SHP77 (cell line): ENCODE results near the gene PDIK1L.

Experiments
- DNase-seq, 2 experiments: peaks; one replicate each; lab custom pipeline; 2025; lab: John Stamatoyannopoulos, UW

The PDIK1L gene

DNA sequence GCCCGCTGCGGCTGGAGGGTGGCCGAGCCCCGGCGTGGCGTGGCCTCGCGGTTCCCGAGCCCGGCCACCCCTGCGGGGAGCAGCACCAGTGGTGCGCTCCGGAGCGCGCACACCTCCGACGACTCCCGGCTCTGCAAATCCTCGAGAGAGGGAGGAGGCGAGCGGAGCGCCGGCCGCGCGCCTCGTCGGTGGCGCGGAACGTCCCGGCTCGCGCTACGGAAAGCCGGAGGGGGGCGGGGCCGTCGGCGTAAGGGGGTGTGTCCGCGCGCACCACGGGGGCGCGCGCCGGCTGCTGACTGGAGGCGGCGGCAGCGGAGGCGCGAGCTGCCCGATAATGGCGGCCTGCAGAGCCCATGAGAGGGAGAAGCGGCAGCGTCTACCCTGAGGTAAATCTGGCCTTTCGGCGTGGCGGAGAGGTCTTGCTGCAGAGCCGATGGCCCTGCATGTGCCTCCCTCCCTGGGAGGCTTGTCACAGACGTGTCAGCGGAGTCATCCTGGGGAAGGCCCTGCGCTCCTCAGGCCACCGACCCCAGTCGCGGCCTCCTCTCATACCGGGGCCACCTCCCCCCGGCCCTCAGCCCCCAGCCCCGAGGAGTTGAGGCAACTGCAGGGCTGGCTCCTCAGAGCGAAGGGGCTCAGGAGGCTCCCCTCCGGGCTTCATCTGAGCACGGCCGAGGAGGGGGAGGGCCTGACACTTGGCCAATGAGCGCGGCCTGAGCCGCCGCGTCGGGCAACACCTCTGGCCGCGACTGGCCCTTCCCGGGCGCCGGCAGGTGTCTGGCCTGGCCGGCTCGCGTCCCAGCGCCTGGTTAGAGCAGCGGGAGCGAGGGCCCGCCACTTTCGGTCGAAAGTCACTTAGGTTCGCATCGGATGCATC is at the start of gene PDIK1L:
Gene PDIK1L, plus strand, starts transcription at position 295 of the 877 bp plus-strand sequence. CDS start 2,485 bp downstream, outside the sequence.
- peak; percentile 85 to 90 for DNase-seq

GRCh38 chr1:26064553-26064952 is 47.1 kb upstream of the PDIK1L start:
- DNase-seq = no peak

- DNase-seq = no peak
Observed at GRCh38 chr1:26066160-26066559, 45.5 kb upstream of the PDIK1L start.

DNA sequence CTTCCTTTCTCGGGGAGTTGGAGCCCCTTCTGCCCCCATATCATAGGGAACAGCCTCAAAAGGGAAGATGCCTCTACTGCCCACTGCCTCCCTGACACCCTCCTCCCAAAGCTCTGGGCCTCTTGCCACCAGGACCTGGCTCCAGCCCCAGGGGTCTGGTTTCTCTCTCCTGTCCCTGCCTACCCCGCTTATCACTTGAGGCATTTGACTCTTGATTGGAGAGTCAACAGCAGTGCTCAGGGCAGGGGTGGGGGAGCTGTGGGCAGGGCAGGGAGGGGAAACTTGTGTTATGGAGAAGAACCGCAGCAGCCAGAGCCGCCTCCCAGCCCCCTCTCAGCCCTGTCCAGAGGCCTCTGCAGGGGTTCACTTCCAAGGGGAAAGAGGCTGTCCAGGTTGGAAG is 44.8 kb upstream of the PDIK1L start:
- no peak for DNase-seq

DNA sequence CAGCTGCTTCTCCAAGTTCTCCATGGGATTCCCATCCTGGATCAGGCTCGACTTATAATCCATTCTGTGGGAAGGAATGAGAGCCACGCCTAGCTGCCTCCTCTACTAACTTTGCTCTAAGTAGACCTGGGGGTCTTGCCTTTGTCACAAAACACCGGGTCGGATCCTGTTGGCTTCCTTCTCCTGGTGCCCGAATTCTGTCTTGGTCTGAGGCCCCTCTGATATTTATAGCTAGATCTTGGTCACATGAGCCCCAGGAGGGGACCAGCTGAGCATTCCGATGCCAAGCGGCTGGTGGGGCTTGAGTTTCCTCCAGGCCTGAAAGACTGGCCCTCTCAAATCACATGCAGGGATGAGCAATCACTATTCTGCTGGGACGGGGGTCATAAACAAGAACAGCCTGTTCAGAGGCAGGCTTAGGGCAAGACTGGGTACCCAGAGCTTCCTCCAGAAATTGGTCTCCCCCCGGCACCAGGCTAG is 44.2 kb upstream of the PDIK1L start, which contains the start of gene TRIM63:
Gene TRIM63, minus strand, starts transcription at position 199 of the 480 bp plus-strand sequence. Its CDS starts 136 bp downstream, at position 63.
- no peak for DNase-seq

DNA sequence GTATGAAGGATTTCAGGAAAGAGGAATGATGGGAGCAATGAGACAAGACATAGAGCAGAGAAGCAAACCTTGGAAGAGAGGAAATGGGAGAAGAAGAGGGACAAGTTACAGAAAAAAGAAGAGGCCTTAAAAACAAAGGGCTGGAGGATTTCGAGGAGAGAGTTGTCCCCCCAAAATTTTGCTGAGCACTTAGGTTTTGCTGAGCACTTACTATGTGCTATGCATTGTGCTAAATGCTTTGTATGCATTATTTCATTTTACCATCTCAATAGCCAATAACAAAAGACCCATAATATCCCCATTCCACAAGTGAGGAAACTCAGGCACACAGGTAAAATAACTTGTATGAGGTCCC is 41.7 kb upstream of the PDIK1L start:
- DNase-seq = no peak

DNA sequence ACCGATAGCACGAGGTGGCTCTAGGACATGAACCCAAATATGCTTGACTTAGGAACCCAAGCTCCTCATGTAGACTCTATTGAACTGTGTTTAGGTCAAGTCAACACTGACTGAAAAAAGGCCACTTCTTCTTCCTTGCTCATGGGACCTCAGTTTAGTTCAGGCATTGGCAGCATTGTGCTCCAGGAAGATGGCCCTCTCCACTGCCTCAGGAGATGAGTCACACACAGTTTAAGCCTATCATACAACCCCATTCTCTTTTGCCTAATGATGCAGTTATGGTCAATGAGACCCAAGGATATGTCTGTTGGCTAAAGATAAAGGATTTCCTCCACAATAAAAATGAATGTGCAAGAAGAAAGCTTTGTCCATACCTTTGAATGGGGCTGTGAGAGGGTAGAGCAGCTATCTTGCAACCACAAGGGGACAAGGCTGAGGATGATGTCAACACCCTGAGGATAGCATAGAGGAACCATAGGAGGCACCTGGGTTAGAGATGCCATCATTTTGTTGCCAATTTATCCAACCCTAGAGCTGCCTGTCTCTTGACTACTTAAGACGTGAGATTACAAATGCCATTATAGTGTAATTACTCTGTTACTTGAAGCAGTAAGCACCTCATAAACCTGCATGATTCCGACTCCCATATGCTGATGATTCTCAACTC is 41.2 kb upstream of the PDIK1L start:
- no peak for DNase-seq

- no peak for DNase-seq
Observed at GRCh38 chr1:26070963-26071342, 40.7 kb upstream of the PDIK1L start.

DNA sequence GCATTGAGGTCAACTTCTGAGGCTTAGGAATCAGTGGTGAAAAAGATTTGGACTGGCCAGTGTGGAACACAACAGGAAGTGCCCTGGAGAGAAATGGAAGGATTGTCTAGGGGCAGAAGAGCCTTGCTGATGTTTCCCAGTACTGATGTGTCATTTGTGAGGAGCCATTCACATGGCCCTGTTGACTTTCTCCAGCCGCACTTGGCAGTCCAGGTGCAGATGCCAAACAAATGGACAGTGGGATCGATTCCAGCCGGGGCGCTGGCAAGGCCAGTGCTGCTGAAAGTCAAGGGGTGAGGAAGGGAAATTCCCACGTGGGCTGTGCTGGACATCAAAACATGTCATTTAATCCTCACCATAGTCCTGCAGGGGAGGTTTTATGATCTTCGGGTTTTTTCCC is 39.3 kb upstream of the PDIK1L start:
- peak in 1 of 2 experiments; percentile 18 for DNase-seq

DNA sequence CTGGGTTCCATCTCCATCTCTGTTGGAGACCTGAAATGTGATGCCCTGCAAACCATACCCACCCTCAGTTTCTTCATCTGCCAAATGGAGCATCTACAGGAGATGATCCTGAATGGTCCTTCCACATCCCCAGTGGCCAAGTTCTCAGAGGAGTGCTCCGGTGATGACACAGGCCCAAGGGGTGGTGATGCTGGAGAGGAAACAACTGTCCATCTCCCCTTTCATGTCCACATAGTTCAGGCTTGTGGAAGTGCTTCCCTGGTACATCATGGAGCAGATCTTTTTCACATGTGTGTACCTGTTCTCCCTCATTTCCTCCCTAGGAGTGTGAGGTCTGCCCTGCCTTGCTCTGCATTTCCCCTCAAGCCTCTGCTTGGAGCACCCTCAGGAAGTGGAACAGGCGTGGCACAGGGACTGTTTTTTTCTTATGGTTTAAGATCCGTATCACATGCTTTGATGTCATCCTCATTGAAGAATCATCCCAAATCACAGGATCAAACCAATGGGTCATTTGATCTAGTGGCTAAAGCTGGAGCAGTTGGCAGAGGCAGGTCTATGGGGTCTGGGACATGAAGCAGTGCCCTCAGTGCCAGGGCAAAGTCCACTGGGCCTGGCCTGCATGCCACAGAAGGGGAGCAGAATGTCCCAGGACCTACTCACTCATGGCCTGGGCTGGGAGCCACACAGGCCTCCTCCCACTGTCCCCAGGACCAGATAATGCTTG is 36.0 kb upstream of the PDIK1L start:
- no peak for DNase-seq

- no peak for DNase-seq
Observed at GRCh38 chr1:26077524-26077923, 34.1 kb upstream of the PDIK1L start.

- no peak for DNase-seq
Observed at GRCh38 chr1:26078286-26079177, 33.1 kb upstream of the PDIK1L start.

GRCh38 chr1:26079178-26079563 is 32.5 kb upstream of the PDIK1L start:
- DNase-seq = no peak

- DNase-seq = no peak
Observed at GRCh38 chr1:26079960-26080814, 31.4 kb upstream of the PDIK1L start.

GRCh38 chr1:26081267-26082019 is 30.2 kb upstream of the PDIK1L start:
- no peak for DNase-seq

DNA sequence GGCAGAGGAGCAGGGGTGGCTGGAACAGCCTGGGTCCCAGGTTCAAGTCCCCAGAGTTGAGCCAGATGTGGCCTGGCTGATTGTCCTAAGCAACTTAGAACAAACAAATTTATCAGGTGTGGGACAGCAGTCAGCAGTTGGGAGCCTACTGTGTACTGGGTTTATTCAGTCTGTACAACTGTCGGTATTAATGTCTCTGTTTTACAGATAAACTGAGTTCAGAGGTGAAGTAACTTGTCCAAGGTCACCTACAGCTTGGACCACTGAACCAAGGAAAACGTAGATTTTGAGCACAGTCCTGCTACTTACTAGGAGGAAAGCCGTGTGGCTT is 29.6 kb upstream of the PDIK1L start:
- DNase-seq = no peak

GRCh38 chr1:26083208-26083607 is 28.4 kb upstream of the PDIK1L start:
- no peak for DNase-seq

GRCh38 chr1:26084091-26084561 is 27.5 kb upstream of the PDIK1L start:
- no peak for DNase-seq

- DNase-seq = no peak
Observed at GRCh38 chr1:26084844-26085243, 26.8 kb upstream of the PDIK1L start.

GRCh38 chr1:26089125-26089524 is 22.5 kb upstream of the PDIK1L start:
- no peak for DNase-seq
